ENCODE results near the gene KRTAP13-2.

The KRTAP13-2 gene

GRCh38 chr21:30348506-30348905 is 23.6 kb downstream of the KRTAP13-2 start, which contains the start of gene KRTAP23-1:
Gene KRTAP23-1 (minus strand): TSS chr21:30348606. CDS start chr21:30348606, 0 bp downstream.
- no peaks in the 10 kb centered on the region for H3K36me3 ChIP-seq (ENCODE audit: control insufficient read depth, insufficient read depth, low read length)
- WGBS, 2 experiments (ENCODE audit: insufficient coverage in 2 of 2) = 83 to 90% methylated on average over 2 to 3 of the region's 4 CpGs
- no peaks in the 10 kb centered on the region for H3K9me3 ChIP-seq (ENCODE audit: control insufficient read depth, low read length)
- no peak within 1 kb of the TSS for H3K27ac ChIP-seq (ENCODE audit: low read depth, low read length, severe bottlenecking)
- no peak within 1 kb of the TSS for H3K4me3 ChIP-seq (ENCODE audit: extremely low read depth, insufficient read depth, low read length, poor library complexity, severe bottlenecking)
- H3K4me1 ChIP-seq (ENCODE audit: control insufficient read depth, insufficient read depth, low read length, poor library complexity, severe bottlenecking) = no peaks in the 10 kb centered on the region

DNA sequence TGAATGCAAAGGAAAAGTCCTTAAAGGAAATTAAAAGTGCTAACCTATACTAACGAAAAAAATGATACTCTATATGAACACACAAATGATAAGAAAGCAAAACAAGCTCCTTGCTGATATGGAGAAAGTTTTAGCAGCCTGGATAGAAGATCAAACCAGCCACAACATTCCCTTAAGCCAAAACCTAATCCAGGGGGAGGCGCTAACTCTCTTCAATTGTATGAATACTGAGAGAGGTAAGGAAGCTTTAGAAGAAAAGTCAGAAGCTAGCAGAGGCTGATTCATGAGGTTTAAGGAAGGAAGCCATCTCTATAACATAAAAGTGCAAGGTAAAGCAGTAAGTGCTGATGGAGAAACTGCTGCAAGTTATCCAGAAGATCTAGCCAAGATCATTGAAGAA is 27.1 kb downstream of the KRTAP13-2 start:
- WGBS, 2 experiments (ENCODE audit: insufficient coverage in 2 of 2) = no CpG with 5 or more reads among the region's 2 CpGs
- no peak overlapping the region for H3K4me3 ChIP-seq (ENCODE audit: extremely low read depth, insufficient read depth, low read length, poor library complexity, severe bottlenecking)

GRCh38 chr21:30340714-30341573 is 31.1 kb downstream of the KRTAP13-2 start:
- Histone ChIP-seq H3K9me3 (ENCODE audit: control insufficient read depth, low read length) (no peaks in the 10 kb centered on the region), H3K4me1 (ENCODE audit: control insufficient read depth, insufficient read depth, low read length, poor library complexity, severe bottlenecking) (no peaks in the 10 kb centered on the region), H3K27ac (ENCODE audit: low read depth, low read length, severe bottlenecking) (no peak overlapping the region), H3K4me3 (ENCODE audit: extremely low read depth, insufficient read depth, low read length, poor library complexity, severe bottlenecking) (no peak overlapping the region), H3K36me3 (ENCODE audit: control insufficient read depth, insufficient read depth, low read length) (no peaks in the 10 kb centered on the region)
- WGBS, 2 experiments (ENCODE audit: insufficient coverage in 2 of 2) = 50% methylated on average over 1 of the region's 2 CpGs; no CpG with 5 or more reads in 1 of the 2 experiments

More for the DNA sequence above, 27.1 kb downstream of the KRTAP13-2 start:
- Histone ChIP-seq H3K9me3 (ENCODE audit: control insufficient read depth, low read length) (no peaks in the 10 kb centered on the region), H3K4me1 (ENCODE audit: control insufficient read depth, insufficient read depth, low read length, poor library complexity, severe bottlenecking) (no peaks in the 10 kb centered on the region), H3K27ac (ENCODE audit: low read depth, low read length, severe bottlenecking) (no peak overlapping the region), H3K36me3 (ENCODE audit: control insufficient read depth, insufficient read depth, low read length) (no peaks in the 10 kb centered on the region)

DNA sequence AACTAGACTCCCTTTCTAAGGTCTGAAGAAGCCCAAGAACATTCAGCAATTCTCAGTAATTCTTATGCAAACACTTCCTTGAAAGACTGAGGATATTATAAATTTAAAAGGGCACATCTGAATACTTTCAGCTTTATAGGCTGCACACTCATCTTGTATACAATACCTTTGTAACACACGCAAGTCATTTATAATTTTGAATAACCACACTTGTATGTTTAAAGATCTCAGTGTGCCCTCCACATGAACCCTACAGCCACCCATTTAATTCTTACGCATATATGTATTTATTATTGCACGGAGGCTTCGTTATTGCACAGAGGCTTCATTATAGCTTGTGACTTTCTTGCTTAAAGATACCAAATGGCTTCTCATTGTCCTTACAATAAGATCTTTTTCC is 33.4 kb downstream of the KRTAP13-2 start:
- H3K9me3 ChIP-seq (ENCODE audit: control insufficient read depth, low read length) = no peaks in the 10 kb centered on the region
- no peak overlapping the region for H3K4me3 ChIP-seq (ENCODE audit: extremely low read depth, insufficient read depth, low read length, poor library complexity, severe bottlenecking)
- WGBS, 2 experiments (ENCODE audit: insufficient coverage in 2 of 2) = 93 to 100% methylated on average over 1 to 4 of the region's 4 CpGs
- H3K4me1 ChIP-seq (ENCODE audit: control insufficient read depth, insufficient read depth, low read length, poor library complexity, severe bottlenecking) = no peaks in the 10 kb centered on the region
- no peak overlapping the region for H3K27ac ChIP-seq (ENCODE audit: low read depth, low read length, severe bottlenecking)
- no peaks in the 10 kb centered on the region for H3K36me3 ChIP-seq (ENCODE audit: control insufficient read depth, insufficient read depth, low read length)

- no peak overlapping the region for H3K27ac ChIP-seq (ENCODE audit: low read depth, low read length, severe bottlenecking)
- H3K36me3 ChIP-seq (ENCODE audit: control insufficient read depth, insufficient read depth, low read length) = no peaks in the 10 kb centered on the region
- no peaks in the 10 kb centered on the region for H3K4me1 ChIP-seq (ENCODE audit: control insufficient read depth, insufficient read depth, low read length, poor library complexity, severe bottlenecking)
- no peak overlapping the region for H3K4me3 ChIP-seq (ENCODE audit: extremely low read depth, insufficient read depth, low read length, poor library complexity, severe bottlenecking)
- no peaks in the 10 kb centered on the region for H3K9me3 ChIP-seq (ENCODE audit: control insufficient read depth, low read length)
Measured at GRCh38 chr21:30337772-30338171, 34.3 kb downstream of the KRTAP13-2 start.

- no peaks in the 10 kb centered on the region for H3K4me1 ChIP-seq (ENCODE audit: control insufficient read depth, insufficient read depth, low read length, poor library complexity, severe bottlenecking)
- no peaks in the 10 kb centered on the region for H3K36me3 ChIP-seq (ENCODE audit: control insufficient read depth, insufficient read depth, low read length)
- WGBS, 2 experiments (ENCODE audit: insufficient coverage in 2 of 2) = 62 to 63% methylated on average over 4 of the region's 6 CpGs
- H3K9me3 ChIP-seq (ENCODE audit: control insufficient read depth, low read length) = no peaks in the 10 kb centered on the region
- no peak within 1 kb of the TSS for H3K27ac ChIP-seq (ENCODE audit: low read depth, low read length, severe bottlenecking)
- H3K4me3 ChIP-seq (ENCODE audit: extremely low read depth, insufficient read depth, low read length, poor library complexity, severe bottlenecking) = no peak within 1 kb of the TSS
Measured at GRCh38 chr21:30337276-30337744, 34.8 kb downstream of the KRTAP13-2 start, which contains the start of gene KRTAP27-1. Gene KRTAP27-1 (minus strand): TSS chr21:30337694. CDS start chr21:30337668, 26 bp downstream.

GRCh38 chr21:30336596-30336995 is 35.5 kb downstream of the KRTAP13-2 start:
- H3K36me3 ChIP-seq (ENCODE audit: control insufficient read depth, insufficient read depth, low read length) = no peaks in the 10 kb centered on the region
- H3K4me3 ChIP-seq (ENCODE audit: extremely low read depth, insufficient read depth, low read length, poor library complexity, severe bottlenecking) = no peak overlapping the region
- H3K4me1 ChIP-seq (ENCODE audit: control insufficient read depth, insufficient read depth, low read length, poor library complexity, severe bottlenecking) = no peaks in the 10 kb centered on the region
- no peaks in the 10 kb centered on the region for H3K9me3 ChIP-seq (ENCODE audit: control insufficient read depth, low read length)
- no peak overlapping the region for H3K27ac ChIP-seq (ENCODE audit: low read depth, low read length, severe bottlenecking)
- no CpG with 5 or more reads among the region's 2 CpGs for WGBS, 2 experiments (ENCODE audit: insufficient coverage in 2 of 2)

- WGBS, 2 experiments (ENCODE audit: insufficient coverage in 2 of 2) = no CpG with 5 or more reads among the region's 3 CpGs
- no peaks in the 10 kb centered on the region for H3K9me3 ChIP-seq (ENCODE audit: control insufficient read depth, low read length)
- H3K4me3 ChIP-seq (ENCODE audit: extremely low read depth, insufficient read depth, low read length, poor library complexity, severe bottlenecking) = no peak overlapping the region
- no peak overlapping the region for H3K27ac ChIP-seq (ENCODE audit: low read depth, low read length, severe bottlenecking)
- no peaks in the 10 kb centered on the region for H3K4me1 ChIP-seq (ENCODE audit: control insufficient read depth, insufficient read depth, low read length, poor library complexity, severe bottlenecking)
- no peaks in the 10 kb centered on the region for H3K36me3 ChIP-seq (ENCODE audit: control insufficient read depth, insufficient read depth, low read length)
Measured at GRCh38 chr21:30333736-30334135, 38.3 kb downstream of the KRTAP13-2 start.

DNA sequence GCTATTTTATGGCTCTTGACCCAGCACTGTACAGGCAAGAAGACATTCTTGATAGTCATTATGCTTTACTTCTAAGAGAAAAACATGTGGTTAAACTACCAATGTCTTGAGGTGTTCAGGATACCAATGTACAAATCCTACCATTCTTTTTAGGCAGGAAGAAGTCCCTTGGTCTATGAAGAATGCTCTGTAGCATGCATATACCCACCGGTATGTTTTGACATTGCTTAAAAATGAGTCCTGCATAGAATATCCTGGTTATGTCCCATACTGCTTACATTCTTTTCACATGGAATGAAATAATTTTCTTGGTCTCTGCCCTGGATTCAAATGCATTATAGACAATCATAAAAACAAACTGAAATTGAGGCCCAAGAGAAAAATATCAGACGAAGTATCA is 39.4 kb downstream of the KRTAP13-2 start:
- H3K9me3 ChIP-seq (ENCODE audit: control insufficient read depth, low read length) = no peaks in the 10 kb centered on the region
- H3K27ac ChIP-seq (ENCODE audit: low read depth, low read length, severe bottlenecking) = no peak overlapping the region
- 100% methylated on average over 2 of the region's 2 CpGs; no CpG with 5 or more reads in 1 of the 2 experiments for WGBS, 2 experiments (ENCODE audit: insufficient coverage in 2 of 2)
- no peak overlapping the region for H3K4me3 ChIP-seq (ENCODE audit: extremely low read depth, insufficient read depth, low read length, poor library complexity, severe bottlenecking)
- no peaks in the 10 kb centered on the region for H3K36me3 ChIP-seq (ENCODE audit: control insufficient read depth, insufficient read depth, low read length)
- no peaks in the 10 kb centered on the region for H3K4me1 ChIP-seq (ENCODE audit: control insufficient read depth, insufficient read depth, low read length, poor library complexity, severe bottlenecking)

- WGBS, 2 experiments (ENCODE audit: insufficient coverage in 2 of 2) = 80 to 88% methylated on average over 3 of the region's 4 CpGs
- Histone ChIP-seq H3K4me3 (ENCODE audit: extremely low read depth, insufficient read depth, low read length, poor library complexity, severe bottlenecking) (no peak overlapping the region), H3K9me3 (ENCODE audit: control insufficient read depth, low read length) (no peaks in the 10 kb centered on the region), H3K36me3 (ENCODE audit: control insufficient read depth, insufficient read depth, low read length) (no peaks in the 10 kb centered on the region), H3K27ac (ENCODE audit: low read depth, low read length, severe bottlenecking) (no peak overlapping the region), H3K4me1 (ENCODE audit: control insufficient read depth, insufficient read depth, low read length, poor library complexity, severe bottlenecking) (no peaks in the 10 kb centered on the region)
Measured at GRCh38 chr21:30329203-30329875, 42.7 kb downstream of the KRTAP13-2 start.

DNA sequence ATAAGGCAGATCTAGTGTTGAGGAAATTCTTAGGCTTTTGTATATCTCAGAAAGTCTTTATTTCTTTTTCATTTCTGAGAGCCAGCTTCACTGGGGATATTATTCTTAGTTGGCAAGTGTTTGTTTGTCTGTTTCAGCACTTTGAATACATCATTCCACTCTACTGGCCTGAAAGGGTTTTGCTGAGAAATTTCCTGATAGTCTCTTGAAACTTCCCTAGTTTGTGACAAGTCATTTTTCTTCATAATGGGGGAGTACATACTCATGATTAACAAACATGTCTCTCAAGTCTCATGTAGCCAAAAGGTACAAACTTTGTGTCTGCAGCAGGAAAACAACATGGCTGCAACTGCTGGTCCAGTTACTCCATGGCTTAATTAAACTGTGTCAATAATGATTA is 45.7 kb downstream of the KRTAP13-2 start:
- no peaks in the 10 kb centered on the region for H3K4me1 ChIP-seq (ENCODE audit: control insufficient read depth, insufficient read depth, low read length, poor library complexity, severe bottlenecking)
- H3K4me3 ChIP-seq (ENCODE audit: extremely low read depth, insufficient read depth, low read length, poor library complexity, severe bottlenecking) = no peak overlapping the region
- no peak overlapping the region for H3K27ac ChIP-seq (ENCODE audit: low read depth, low read length, severe bottlenecking)
- no peaks in the 10 kb centered on the region for H3K36me3 ChIP-seq (ENCODE audit: control insufficient read depth, insufficient read depth, low read length)
- no peaks in the 10 kb centered on the region for H3K9me3 ChIP-seq (ENCODE audit: control insufficient read depth, low read length)
